Gastrocnemius medialis (tissue), 4 donors: Measurements from ENCODE around the gene PROM1.

Experiments used
- CTCF ChIP-seq, 5 experiments: fragments of 450-650 bp in 3 of 5; fragments of 200-600 bp in 2 of 5; sonication (generic) in 2 of 5; IDR thresholded peaks in 4 of 5; conservative IDR thresholded peaks in 1 of 5; 1 replicate in 4 of 5; 2 replicates in 1 of 5; pipeline ENCODE4 v1.5.1; 2016 to 2019; ENCODE audit warnings: antibody characterized with exemption in 5 of 5, mild to moderate bottlenecking in 3 of 5, moderate library complexity in 3 of 5
- POLR2A ChIP-seq, 2 donors: fragments of 450-650 bp; IDR thresholded peaks; one replicate each; pipeline ENCODE4 v1.6.1; 2017; ENCODE audit warnings: antibody characterized with exemption in 2 of 2, mild to moderate bottlenecking in 2 of 2, moderate library complexity in 2 of 2

GRCh38 chr4:16104520-16104919 is 20.7 kb upstream of the PROM1 start:
- TF ChIP-seq CTCF (IDR thresholded peaks at IDR 0.05 in 4 of 5, conservative IDR thresholded peaks at IDR 0.05 in 1 of 5) (no peak), POLR2A (IDR thresholded peaks at IDR 0.05) (no peak)
